Fibroblast of the aortic adventitia (primary cell): ENCODE measurements around the gene CD300LB. TPM values are rescaled to one million over a fixed set of nuclear protein-coding genes. Genes with fewer than 3 reads are reported as not detected.
A peak's percentile ranks its signal among the peaks of the same experiment; 100 is the strongest.
"Not testable (repeated sequence)": the region's sequence is repeated elsewhere in the genome, so short reads cannot be mapped to it uniquely, and the experiment has no call there.

Experiments
- DNase-seq: peaks from one replicate; pipeline ENCODE4 v3.0.0-alpha.2; 2010; ENCODE audit warnings: low read depth
- H3K4me3 ChIP-seq: 2 replicates; pipeline ENCODE4 v1.5.1; 2011; ENCODE audit warnings: low read depth, mild to moderate bottlenecking, control low read depth, low read length, moderate library complexity
- total RNA-seq: library from RNA; depleted of rRNA; stranded (reverse); fragments of >200 nt; gene quantifications from 2 replicates; pipeline ENCODE4 v1.2.3, GENCODE V29; 2012; ENCODE audit warnings: low replicate concordance
- TF ChIP-seq, protein P1 (sequence below): IDR thresholded peaks from 2 replicates; pipeline ENCODE4 v1.5.1; 2011; ENCODE audit warnings: mild to moderate bottlenecking, low read length, control low read depth, inconsistent platforms; ENCODE audit not compliant: insufficient read depth

Gene CD300LB
- total RNA-seq, 1 donor: not detected

DNA sequence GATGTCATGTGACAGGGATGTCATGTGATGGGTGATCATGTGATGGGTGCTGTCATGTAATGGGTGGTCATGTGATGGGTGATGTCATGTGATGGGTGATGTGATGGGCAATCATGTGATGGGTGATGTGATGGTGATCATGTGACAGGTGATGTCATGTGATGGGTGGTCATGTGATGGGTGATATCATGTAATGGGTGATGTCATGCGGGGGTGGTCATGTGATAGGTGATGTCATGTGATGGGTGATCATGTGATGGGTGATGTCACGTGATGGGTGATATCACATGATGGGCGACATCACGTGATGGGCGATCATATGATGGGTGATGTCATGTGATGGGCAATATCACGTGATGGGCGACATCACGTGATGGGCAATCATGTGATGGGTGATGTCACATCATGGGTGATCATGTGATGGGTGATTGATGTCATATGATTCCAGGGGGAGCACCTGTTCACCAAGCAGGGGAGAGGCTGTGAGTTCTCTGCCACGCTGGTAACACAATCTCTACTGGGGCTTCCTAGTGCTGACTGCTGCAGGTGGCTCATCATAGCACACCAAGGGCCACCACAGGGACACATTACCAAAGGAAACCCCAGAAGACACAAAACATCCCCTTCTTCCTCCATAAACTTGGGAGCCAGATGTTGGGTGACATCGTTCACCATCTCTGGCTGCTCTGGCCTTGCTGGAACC lies 16.5 kb downstream of the CD300LB start:
- TF ChIP-seq, protein P1, sequence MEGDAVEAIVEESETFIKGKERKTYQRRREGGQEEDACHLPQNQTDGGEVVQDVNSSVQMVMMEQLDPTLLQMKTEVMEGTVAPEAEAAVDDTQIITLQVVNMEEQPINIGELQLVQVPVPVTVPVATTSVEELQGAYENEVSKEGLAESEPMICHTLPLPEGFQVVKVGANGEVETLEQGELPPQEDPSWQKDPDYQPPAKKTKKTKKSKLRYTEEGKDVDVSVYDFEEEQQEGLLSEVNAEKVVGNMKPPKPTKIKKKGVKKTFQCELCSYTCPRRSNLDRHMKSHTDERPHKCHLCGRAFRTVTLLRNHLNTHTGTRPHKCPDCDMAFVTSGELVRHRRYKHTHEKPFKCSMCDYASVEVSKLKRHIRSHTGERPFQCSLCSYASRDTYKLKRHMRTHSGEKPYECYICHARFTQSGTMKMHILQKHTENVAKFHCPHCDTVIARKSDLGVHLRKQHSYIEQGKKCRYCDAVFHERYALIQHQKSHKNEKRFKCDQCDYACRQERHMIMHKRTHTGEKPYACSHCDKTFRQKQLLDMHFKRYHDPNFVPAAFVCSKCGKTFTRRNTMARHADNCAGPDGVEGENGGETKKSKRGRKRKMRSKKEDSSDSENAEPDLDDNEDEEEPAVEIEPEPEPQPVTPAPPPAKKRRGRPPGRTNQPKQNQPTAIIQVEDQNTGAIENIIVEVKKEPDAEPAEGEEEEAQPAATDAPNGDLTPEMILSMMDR: no peak
- DNase-seq: no peak
- H3K4me3 ChIP-seq: no peak overlapping the region

DNA sequence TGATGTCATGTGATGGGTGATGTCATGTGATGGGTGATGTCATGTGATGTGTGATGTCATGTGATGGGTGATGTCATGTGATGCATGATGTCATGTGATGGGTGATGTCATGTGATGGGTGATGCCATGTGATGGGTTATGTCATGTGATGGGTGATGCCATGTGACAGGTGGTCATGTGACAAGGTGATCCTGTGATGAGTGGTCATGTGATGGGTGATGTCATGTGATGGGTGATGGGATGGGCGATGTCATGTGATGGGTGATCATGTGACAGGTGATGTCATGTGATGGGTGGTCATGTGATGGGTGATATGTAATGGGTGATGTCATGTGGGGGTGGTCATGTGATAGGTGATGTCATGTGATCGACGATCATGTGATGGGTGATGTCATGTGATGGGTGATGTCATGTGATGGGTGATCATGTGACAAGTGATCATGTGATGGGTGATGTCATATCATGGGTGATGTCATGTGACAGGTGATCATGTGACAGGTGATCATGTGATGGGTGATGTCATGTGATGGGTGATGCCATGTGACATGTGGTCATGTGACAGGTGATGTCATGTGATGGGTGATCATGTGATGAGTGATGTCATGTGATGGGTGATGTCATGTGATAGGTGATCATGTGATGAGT lies 17.2 kb downstream of the CD300LB start:
- TF ChIP-seq, protein P1: no peak
- no peak overlapping the region for H3K4me3 ChIP-seq
- peak; percentile 34 for DNase-seq

DNA sequence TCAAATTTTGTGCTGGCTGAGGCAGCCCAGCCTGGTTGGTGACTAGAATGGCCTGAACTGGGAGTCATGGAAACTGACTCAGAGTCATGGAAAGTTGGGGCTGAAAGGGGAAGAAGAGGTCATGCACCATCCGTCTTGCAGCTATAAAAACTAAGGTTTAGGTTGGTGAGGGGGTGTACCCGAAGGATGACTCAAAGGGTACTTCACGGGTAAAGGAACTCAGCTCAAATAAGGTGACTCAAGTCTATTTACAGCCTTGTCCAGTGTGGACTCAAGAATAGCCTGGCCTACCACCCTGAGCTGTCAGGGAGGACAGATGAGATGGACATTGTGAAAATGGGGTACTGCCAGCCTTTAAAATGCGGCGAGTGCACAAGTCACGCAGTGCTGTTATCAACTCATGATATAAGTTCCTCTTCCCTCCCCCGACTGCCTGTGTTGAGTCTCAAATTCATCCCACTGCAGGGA lies 18.6 kb downstream of the CD300LB start:
- no peak overlapping the region for H3K4me3 ChIP-seq
- TF ChIP-seq, protein P1: no peak
- peak; percentile 18 for DNase-seq

DNA sequence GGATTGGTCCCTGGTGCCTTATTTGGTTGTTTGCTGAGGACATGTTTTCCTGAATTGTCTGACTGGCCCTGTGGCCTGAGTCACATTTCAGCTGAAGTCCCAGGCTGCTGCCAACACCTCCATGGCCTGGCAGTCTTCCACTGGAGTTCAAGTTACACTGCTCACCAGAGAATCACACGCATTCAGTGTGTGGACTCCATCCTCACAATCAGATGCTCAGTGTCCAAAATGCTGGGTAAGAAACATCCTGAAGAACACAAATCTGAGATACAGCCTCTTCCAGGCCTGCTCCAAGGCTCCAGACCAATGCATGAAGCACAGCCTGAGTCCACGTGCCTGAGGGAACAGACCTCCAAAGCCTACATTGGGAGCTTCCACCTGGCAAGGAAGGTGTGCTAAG lies 19.2 kb downstream of the CD300LB start:
- H3K4me3 ChIP-seq: no peak overlapping the region
- TF ChIP-seq, protein P1: no peak
- peak; percentile 45 for DNase-seq

DNA sequence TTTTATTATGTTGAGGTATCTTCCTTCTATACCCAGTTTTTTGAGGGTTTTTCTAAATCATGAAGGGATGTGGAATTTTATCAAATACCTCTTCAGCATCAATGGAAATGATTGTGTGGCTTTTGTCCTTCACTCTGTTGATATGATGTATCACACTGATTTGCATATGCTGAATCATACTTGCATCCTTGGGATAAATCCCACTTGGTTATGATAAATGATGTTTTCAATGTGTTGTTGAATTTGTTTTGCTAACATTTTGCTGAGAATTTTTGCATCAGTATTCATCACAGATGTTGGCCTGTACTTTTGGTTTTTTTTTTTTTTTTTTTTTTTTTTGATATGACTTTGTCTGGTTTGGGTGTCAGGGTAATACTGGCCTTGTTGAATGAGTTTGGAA lies 23.1 kb downstream of the CD300LB start:
- no peak for DNase-seq
- H3K4me3 ChIP-seq: no peak overlapping the region
- TF ChIP-seq, protein P1: no peak

DNA sequence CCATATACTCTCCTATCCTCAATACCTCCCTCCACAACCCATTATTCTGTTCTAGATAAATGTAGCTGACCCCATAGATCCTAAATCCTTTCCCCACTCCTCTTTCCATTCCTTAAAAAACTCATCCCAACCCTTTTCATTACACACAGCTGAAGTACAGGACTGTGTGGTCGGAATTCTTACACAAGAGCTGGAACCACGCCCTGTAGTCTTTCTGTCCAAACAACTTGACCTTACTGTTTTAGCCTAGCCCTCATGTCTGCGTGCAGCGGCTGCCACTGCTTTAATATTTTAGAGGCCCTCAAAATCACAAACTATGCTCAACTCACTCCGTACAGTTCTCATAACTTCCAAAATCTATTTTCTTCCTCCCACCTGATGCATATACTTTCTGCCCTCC lies 27.3 kb downstream of the CD300LB start:
- peak; percentile 17 for DNase-seq
- not testable (repeated sequence) for H3K4me3 ChIP-seq

DNA sequence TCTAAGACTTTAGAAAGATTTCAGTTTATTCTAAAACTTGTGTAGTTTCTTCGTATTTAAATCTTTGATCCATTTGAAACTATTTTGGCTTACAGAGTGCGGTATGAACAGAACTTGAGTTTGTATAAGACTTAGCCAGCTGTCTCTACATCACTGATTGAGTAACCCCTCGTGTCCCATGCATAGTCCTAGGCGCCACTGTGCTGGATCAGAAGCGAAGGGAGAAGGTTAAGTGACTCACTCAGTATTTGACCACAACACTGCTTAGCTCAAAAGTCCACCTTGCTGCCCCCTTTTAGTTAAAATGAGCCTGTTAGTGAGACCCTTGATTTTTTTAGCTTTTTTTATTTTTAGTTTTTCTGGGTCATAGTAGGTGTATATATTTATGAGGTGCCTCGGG lies 28.4 kb downstream of the CD300LB start:
- DNase-seq: no peak
- TF ChIP-seq, protein P1: no peak
- no peak overlapping the region for H3K4me3 ChIP-seq
